Peyer's patch (tissue), 4 donors: Measurements from ENCODE around the gene LYST. TPM values are rescaled to one million over a fixed set of nuclear protein-coding genes. Genes with fewer than 3 reads are reported as not detected.

Experiments
- DNase-seq, 3 donors: peaks; one replicate each; pipeline ENCODE4 v3.0.0-alpha.2; 2017 to 2019
- H3K27ac ChIP-seq, 4 donors: fragments of 200-600 bp; sonication (generic); one replicate each; pipeline ENCODE4 v1.5.1; 2016 to 2019
- H3K27me3 ChIP-seq, 2 donors: fragments of 200-600 bp; sonication (generic); one replicate each; pipeline ENCODE4 v1.5.1; 2019
- H3K36me3 ChIP-seq, 3 donors: fragments of 200-600 bp; sonication (generic); one replicate each; pipeline ENCODE4 v1.5.1; 2016 to 2019
- H3K4me1 ChIP-seq, 4 donors: fragments of 200-600 bp; sonication (generic); one replicate each; pipeline ENCODE4 v1.5.1; 2016 to 2019
- H3K4me3 ChIP-seq, 4 donors: fragments of 200-600 bp; sonication (generic); 1 replicate in 3 of 4; 2 replicates in 1 of 4; pipeline ENCODE4 v1.5.1; 2016 to 2019; ENCODE audit warnings: mild to moderate bottlenecking in 1 of 4
- H3K9me3 ChIP-seq, 4 donors: fragments of 200-600 bp; sonication (generic); one replicate each; pipeline ENCODE4 v1.5.1; 2016 to 2019; ENCODE audit warnings: mild to moderate bottlenecking in 1 of 4
- CTCF ChIP-seq, 6 experiments: fragments of 450-650 bp in 4 of 6; fragments of 200-600 bp in 2 of 6; sonication (generic) in 1 of 6; IDR thresholded peaks; one replicate each; pipeline ENCODE4 v1.5.1; 2017 to 2019; ENCODE audit warnings: antibody characterized with exemption in 6 of 6, mild to moderate bottlenecking in 3 of 6, moderate library complexity in 1 of 6
- POLR2A ChIP-seq, 2 donors: fragments of 450-650 bp; IDR thresholded peaks; one replicate each; pipeline ENCODE4 v1.5.1; 2017; ENCODE audit warnings: antibody characterized with exemption in 2 of 2, mild to moderate bottlenecking in 2 of 2, moderate library complexity in 2 of 2
- total RNA-seq, 4 donors: library from RNA; depleted of rRNA; stranded (reverse); fragments of >200 nt; gene quantifications; one replicate each; pipeline ENCODE4 v1.1.0, GENCODE V29; 2016

LYST gene
- total RNA-seq, 4 donors from 2014 or later: 27.8 to 68.5 (median 35.5) TPM

GRCh38 chr1:235821361-235821981, 45.2 kb downstream of the LYST start:
- Histone ChIP-seq H3K27me3 (no peaks in the 10 kb centered on the region), H3K4me3 (no peak overlapping the region), H3K27ac (no peak overlapping the region), H3K4me1 (no peaks in the 10 kb centered on the region), H3K9me3 (no peaks in the 10 kb centered on the region), H3K36me3 (no peaks in the 10 kb centered on the region)
- TF ChIP-seq POLR2A (IDR thresholded peaks at IDR 0.05) (no peak), CTCF (IDR thresholded peaks at IDR 0.05) (no peak)
- DNase-seq: no peak

GRCh38 chr1:235820061-235820460, 46.6 kb downstream of the LYST start:
- no peak for TF ChIP-seq CTCF (IDR thresholded peaks at IDR 0.05)
- no peak for TF ChIP-seq POLR2A (IDR thresholded peaks at IDR 0.05)
- Histone ChIP-seq H3K4me3 (no peak overlapping the region), H3K36me3 (no peaks in the 10 kb centered on the region), H3K27ac (no peak overlapping the region), H3K9me3 (no peaks in the 10 kb centered on the region), H3K4me1 (no peaks in the 10 kb centered on the region), H3K27me3 (no peaks in the 10 kb centered on the region)
- DNase-seq: no peak

- no peaks in the 10 kb centered on the region for H3K9me3 ChIP-seq
- H3K27me3 ChIP-seq: no peaks in the 10 kb centered on the region
- no peak overlapping the region for H3K4me3 ChIP-seq
- TF ChIP-seq POLR2A (IDR thresholded peaks at IDR 0.05) (no peak), CTCF (IDR thresholded peaks at IDR 0.05) (no peak)
- no peaks in the 10 kb centered on the region for H3K4me1 ChIP-seq
- H3K27ac ChIP-seq: no peak overlapping the region
- no peaks in the 10 kb centered on the region for H3K36me3 ChIP-seq
- DNase-seq: no peak
These were observed 48.0 kb downstream of the LYST start for GRCh38 chr1:235818632-235819136.

GRCh38 chr1:235817101-235817728, 49.5 kb downstream of the LYST start:
- Histone ChIP-seq H3K4me1 (no peaks in the 10 kb centered on the region), H3K4me3 (no peak overlapping the region), H3K36me3 (no peaks in the 10 kb centered on the region), H3K27ac (no peak overlapping the region), H3K9me3 (no peaks in the 10 kb centered on the region), H3K27me3 (no peaks in the 10 kb centered on the region)
- no peak for DNase-seq
- no peak for TF ChIP-seq POLR2A (IDR thresholded peaks at IDR 0.05)
- TF ChIP-seq CTCF (IDR thresholded peaks at IDR 0.05): no peak

- no peaks in the 10 kb centered on the region for H3K9me3 ChIP-seq
- no peak for DNase-seq
- no peak overlapping the region for H3K27ac ChIP-seq
These were observed 56.9 kb downstream of the LYST start for GRCh38 chr1:235809688-235810397.

More at GRCh38 chr1:235809688-235810397, 56.9 kb downstream of the LYST start:
- TF ChIP-seq POLR2A (IDR thresholded peaks at IDR 0.05): no peak
- no peak for TF ChIP-seq CTCF (IDR thresholded peaks at IDR 0.05)
- Histone ChIP-seq H3K27me3 (no peaks in the 10 kb centered on the region), H3K4me1 (no peaks in the 10 kb centered on the region), H3K36me3 (peaks cover 0 to 4% (median 0%) of the 10 kb centered on the region in 3 donors), H3K4me3 (no peak overlapping the region)
